HG03521 (cell line): ENCODE results near the gene SLC10A7.

ENCODE experiments used
- ATAC-seq: cut with Tn5 transposase; IDR thresholded peaks from one replicate; pipeline ENCODE4 v1.9.1; 2021; ENCODE audit warnings: mild to moderate bottlenecking, moderate library complexity; ENCODE audit not compliant: unreplicated experiment

Gene SLC10A7, protein sequence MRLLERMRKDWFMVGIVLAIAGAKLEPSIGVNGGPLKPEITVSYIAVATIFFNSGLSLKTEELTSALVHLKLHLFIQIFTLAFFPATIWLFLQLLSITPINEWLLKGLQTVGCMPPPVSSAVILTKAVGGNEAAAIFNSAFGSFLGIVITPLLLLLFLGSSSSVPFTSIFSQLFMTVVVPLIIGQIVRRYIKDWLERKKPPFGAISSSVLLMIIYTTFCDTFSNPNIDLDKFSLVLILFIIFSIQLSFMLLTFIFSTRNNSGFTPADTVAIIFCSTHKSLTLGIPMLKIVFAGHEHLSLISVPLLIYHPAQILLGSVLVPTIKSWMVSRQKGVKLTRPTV

DNA sequence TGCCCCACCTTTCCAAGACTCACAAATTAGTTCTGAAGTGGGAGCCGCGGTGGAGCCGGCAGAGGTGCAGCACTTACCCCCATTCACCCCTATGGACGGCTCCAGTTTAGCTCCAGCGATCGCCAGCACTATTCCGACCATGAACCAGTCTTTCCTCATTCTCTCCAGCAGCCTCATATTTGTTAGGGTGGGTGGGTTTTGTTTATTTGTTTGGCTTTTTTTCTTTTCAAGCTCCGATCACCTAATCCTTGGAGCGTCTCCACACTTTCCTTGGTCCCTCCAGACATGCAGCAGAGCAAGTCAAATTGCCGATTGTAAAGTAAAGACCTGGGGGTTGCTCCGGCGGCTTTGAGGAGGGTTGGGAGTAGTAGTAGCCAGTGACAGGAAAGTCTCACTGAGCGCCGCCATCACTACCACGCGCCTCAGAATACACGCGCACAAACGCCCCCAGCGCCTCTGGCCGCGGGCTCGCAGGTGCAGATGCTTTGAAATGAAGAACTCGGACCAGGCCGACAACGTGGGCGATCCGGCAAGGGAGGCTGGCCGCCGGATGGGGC, at the start of gene SLC10A7:
SLC10A7 (minus strand) TSS at position 400 of the 557 bp plus-strand sequence; CDS start at position 177, 223 bp downstream.
- peak; percentile 84 for ATAC-seq

DNA sequence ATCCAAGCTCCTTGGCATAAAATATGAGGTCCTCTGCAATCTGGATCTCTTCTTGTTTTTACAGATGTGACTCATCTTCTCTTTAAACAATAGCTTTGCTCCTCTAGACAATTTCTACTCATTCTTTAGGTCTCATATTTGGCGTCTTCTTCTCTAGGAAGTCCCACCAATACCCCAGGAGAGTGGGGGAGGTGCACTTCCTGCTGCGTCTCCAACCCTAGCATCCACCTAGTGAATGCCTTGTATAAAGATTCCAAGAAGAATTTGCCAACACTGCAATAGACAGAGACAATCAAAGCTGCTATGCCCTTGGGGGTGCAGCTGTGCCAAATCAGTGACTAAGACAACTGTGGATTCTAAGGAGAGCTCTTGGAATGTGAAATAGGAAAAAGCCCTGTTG, 45.7 kb upstream of the SLC10A7 start:
- ATAC-seq, result no peak

DNA sequence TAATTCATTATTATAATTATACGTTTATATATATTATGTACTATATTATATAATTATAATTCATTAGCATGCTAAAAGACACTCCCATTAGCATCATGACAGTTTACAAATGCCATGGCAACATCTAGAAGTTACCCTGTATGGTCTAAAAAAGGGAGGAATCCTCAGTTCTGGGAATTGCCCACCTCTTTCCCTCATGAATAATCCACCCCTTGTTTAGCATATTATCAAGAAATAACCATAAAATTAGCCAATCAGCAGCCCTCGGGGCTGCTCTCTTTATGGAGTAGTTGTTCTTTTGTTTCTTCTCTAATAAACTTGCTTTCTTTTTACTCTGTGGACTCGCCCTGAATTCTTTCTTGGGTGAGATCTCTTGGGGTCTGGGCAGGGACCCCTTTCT, 42.8 kb upstream of the SLC10A7 start:
- ATAC-seq, result no peak

DNA sequence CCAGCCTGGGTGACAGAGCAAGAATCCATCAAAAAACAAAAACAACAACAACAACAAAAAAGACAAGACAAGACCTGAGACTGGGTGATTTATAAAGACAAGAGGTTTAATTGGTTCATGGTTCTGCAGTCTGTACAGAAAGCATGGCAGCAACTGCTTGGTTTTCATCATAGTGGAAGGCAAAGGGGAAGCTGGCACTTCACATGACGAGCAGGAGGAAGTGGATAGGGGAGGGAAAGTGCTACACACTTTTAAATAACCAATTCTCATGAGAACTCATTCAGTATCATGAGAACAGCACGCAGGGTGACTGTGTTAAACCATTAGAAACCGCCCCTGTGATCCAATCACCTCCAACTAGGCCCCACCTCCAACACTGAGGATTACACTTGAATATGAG, 28.4 kb upstream of the SLC10A7 start:
- ATAC-seq, result no peak

DNA sequence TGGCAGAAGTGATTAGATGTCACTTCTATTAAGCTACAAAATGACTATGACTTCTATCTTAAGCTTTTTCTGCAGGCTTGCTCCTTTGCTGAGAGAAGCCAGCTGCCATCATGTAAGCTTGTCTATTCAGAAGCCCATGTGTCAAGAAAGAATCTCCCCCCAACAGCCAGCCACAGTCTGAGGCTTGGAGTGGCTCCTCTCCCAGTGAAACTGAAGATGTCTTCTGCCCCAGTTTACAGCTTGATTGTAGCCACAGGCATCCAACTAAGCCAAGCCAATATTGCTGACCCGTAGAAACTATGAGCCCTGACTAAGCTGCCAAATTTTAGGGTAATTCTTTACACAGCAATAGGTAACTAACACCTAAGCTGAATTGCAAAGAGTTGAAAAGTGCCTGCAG, 26.7 kb upstream of the SLC10A7 start:
- no peak for ATAC-seq

DNA sequence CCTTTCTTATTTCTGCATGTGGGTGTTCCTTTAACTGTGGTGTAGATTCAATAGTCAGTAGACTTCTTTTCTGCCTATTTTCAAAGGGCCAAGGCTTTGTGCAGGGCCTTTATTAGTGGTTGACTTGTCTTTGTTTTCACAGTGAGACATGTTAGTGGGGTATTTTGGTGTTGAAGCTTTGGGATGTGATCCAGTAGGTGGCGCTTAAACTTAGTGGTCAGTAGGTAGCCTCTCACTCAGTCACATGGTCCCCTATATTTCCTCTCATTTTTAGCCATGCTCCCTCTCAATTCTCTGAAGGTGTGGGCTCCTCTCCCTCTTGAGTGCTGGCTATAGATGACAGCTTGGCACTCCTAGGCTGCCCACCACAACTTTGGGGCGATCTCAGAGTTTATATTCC, 23.4 kb upstream of the SLC10A7 start:
- ATAC-seq, result no peak

DNA sequence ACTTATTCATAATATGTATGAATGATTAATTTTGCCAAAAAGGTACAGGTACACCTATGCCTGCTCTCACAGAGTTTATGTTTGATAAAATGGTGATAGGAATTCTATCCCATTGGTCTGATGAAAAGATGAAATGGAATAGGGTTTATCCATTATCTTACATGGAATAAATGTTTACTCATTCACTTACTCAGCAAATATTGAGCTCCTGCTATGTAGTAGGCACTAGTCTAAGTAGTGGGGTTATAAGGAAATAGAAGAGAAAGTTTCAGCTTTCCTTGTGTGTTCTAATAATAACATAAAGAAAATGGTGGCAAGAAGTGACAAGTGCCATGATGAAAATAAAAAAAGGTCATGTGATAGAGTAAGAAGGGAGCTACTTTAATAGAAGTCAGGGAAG, 12.4 kb upstream of the SLC10A7 start:
- no peak for ATAC-seq

DNA sequence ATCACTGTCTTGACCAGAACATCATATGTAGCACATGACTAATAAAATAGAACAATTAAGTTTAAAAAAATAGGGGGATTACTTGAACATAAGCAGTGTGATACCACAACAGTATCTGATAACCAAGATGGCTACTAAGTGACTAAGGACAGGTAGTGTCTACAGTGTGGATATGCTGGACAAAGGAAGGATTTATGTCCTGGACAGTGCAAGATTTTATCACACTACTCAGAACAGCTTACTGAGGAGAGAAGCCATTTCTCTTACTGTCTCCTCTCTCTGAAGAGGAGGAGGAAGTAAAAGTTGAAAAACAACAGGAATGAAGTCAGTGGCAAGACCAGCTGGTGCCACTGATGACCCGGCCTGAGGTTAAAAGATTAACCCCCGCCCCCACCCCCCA, 4.0 kb upstream of the SLC10A7 start:
- no peak for ATAC-seq

DNA sequence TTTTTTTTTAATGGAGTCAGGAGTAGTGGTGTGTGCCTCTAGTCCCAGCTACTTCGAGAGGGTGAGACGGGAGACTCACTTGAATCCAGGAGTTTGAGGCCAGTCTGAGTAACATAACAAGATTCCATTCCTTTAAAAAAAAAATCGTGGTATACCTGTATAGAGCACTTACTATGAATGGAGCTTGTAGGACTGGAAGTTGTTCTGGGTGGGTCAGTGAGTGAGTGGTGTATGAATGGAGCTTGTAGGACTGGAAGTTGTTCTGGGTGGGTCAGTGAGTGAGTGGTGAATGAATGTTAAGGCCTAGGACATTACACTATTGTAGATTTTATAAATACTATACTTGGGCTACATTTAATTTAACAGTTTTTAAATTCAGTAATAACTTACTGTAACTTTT, 2.9 kb upstream of the SLC10A7 start:
- no peak for ATAC-seq

DNA sequence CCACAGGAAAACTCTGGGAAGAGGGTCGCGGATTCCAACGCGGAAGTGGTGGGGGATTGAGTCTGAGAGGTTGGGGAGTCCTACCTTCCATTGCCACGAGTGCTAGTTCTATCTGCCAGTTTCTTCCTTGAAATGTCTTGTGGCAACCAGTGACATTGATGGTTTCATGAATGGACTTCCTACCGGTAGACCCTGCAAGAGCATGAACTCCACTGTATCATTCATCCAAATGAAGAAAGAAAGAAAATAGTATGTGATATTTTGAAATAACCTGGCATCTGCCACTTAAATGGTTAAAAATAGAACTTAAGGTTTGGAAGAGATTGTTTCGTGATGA, 1.1 kb upstream of the SLC10A7 start:
- ATAC-seq, result peak; percentile 9

DNA sequence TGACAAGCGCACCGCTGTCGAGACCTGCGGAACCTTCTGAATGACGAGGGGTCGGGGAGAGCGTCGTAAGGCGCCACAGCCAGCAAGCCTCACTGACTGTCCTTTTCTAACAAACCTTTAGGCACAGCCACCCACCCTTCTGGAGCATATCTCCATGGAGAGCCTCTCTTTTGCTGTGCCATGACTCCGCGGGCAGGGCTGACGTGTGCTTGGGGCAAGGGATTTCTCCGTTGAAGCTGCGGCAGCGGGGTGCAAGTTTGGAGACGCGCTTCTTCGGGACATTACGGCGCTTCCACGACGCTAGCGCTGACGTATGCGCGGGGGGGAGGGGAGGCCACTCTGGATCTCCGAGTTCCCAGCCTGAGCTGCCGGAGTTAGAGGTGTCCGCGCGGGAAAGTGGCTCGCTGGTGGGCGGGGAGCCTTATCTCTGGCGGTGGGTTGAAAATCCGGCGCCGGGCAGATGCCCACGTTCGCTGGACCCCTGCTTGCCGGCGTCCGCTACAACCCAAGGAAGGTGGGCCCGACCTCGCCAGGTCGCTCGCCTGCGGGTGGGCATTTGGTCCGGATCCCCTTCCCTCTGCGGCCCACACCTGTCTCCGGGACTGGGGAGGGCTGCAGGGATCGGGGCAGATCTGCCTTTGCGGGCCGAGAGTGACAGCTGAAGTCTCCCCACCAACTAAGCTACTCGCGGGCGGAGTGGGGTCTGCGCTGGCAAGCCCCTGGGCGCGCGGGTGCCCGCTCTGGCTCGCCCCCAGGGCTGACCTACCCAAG, 543 bp upstream of the SLC10A7 start:
- peak; percentile 75 for ATAC-seq

DNA sequence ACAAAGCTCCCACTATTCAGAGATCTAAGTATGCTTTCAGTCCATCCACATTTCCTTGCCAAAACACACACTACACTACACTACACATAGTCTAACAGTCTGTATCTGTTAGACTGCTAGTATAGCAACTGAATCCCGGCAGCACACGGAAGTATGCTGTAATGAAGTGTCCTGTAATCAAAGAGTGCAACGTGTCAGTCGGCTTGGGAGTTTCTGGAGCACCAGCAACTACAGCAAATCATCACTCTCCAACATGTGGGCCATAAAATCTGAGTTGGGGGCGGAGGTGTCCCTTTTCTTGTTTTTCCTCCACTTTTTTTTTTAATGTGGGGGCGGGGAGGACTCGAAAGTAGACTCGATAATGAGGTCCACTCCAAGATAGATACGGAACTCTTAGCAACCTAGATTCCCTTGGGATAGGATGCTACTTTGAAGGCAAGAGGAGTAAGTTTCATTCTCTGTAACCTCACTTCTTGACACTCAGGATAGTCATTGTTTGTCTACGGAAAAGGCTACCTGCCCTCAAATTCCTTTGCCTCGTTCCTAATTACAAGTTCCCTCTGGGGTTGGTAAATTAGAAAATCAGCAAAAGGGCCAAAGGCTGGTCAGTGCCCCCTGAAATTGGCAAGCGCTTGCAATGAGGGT, 722 bp downstream of the SLC10A7 start:
- ATAC-seq, result peak; percentile 33

DNA sequence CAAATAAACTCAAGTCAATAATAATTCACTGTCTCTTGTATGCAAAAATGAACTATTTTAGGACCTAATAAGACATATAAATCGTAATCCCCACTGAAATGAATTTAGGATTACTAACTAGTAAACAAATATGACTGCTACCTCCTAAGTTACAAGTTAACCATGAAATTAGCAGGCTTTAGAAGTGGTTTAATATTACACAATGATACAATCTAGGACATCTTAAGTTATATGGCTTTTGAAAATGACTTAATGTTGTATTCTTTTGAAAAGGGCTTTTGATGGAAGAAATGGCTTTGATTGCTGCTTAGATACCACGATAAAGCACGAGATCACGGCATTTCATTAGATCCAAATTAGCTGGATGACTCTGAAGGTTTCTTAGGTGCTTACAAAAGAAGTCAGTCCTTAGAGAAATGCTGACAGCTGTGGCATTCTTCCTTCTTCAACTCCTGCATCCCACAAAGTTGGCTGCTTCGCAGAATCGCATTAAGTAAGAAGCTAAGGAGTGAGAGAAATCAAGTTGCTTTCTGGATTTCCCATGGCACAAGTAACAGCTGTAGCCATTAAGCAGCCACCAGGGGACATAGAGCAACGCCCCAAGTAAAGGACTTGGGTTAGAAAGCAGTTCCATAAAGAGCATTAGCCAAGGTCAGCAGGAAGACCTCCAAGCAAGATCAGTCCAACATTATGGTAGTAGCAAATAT, 6.9 kb downstream of the SLC10A7 start:
- ATAC-seq, result no peak

DNA sequence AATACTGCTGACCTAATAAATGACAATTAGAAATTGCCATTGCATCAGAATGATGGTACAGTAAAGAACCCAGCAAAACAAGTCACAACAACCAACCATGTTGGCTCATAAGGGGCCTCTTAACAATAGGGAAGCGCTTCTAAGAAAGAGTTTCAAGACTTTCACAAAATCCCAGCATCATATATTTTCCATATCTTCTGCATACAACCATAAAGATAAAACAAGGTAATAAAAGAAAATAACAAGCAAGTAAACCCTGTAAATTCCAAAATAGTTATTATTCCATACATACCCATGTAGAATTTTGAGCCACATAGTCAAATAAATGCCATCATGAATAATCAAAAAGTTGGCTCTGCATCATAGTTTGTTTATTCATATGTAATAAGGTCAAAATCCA, 8.2 kb downstream of the SLC10A7 start:
- ATAC-seq, result no peak

DNA sequence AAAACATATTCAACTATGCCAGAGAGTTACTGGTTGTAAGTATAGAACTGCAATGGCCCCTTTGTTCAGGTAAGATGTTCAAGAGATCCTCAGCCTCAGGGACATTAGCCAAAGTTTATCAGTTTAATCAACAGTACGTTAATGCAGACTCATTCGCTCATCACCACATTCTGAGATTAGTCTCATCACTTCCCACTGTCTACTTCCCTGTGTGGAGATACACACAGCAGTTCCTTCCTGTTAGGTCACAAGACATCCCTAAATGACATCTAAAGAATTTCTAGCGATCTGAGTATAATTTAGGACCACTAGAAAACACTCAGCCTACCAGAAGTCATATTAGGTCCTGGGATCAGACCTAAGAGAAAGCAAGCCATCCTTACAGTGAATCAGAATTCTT, 10.4 kb downstream of the SLC10A7 start:
- ATAC-seq, result no peak

DNA sequence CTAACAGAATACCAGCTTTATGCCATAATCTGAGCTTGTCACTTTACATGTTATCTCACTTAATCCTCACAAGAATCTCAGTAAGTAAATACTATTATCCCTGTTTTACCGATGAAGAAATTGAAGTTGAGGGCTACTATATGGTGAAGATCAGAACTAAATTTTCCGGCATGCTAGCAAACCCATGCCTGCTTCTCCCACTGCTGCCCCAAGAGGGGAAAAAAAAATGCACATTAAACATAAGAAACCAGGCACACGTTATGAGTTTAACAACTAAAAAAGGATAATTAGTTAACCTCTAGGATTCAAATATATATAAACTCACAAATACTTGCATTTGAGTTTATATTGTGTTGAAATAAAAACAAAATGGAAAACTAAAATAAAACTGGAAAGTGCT, 10.8 kb downstream of the SLC10A7 start:
- ATAC-seq, result no peak

DNA sequence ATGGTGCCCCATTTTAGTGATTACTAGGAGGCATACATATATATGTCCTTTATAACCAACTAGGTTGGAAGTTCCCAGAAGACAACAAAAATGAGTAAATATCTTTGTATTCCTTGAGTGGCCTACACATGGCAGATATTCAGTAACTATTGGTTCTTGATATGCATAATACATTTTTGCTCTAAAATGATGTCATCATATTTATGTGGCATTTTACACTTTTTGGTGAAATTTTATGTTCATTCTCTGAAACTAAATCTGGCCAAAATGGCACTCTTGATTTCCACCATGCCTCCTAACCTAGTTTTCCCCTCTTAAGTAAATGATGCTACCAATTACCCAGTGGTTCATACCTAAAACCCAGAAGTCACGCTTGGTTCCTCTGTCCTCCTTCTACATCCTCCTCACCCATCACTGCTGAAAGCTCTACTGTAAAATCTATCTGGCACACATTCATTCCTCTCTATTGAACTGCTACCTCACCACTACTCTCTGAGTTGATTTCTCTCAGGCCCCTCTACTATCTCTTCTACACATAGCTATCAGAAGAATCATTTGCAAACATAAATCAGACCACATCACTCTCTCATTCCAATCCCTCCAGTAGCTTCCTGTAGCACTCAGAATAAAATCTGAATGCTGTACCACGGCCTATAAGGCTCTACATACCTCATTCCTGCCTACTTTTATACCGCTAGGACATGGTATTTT, 13.4 kb downstream of the SLC10A7 start:
- no peak for ATAC-seq

DNA sequence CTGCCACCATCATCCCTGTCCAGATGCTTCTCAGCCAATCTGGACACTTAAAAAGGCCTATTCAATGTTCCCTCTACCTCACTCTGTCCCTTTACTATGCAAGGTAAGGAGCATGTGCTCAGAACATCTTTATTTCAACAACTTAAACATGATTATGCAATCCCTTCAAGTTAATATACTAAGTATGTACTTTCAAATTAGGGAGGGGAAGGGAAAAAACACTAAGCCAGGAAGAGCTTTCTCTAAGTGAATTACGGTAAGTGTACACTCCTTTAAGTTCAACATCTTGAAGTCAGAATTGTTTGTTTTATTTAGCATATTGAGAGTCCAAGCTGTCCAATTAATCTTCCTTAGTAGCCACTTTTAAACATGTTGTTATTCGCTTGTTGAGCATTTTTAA, 14.1 kb downstream of the SLC10A7 start:
- ATAC-seq, result no peak

DNA sequence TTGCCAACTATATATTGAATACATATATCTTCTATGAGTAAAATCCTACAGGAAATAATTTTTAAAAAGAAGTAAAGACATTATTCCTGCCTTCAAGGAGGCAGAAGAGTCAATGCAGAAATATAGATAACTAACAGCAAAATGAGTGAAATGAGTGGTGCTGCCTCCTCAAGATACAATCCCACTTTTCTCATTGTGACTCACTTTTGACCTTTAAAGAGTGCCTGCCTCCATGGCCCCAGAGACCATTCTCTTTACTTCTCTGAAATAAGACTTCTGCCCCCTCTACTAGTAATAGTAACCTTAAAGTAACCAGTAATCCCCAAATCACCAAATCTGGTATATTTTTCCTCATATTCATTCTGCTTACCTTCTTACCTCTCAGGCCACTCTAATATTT, 15.5 kb downstream of the SLC10A7 start:
- no peak for ATAC-seq

DNA sequence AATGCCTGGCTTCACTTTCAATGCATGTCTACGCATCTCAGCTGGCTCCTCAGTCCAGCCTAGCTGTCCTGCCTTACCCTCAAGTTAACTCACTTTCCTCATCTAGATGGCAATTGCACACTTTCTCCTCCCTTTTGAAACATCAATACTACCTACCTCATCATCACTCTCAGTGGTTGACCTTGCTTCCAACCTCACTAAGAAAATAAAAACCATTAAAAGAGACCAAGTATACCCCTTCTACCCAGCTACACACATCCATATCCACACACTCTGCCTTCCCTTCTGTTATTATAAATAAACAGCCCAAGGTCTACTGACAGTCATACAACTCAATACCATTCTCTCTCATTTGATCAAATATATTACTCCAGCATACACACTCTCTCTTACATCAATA, 21.5 kb downstream of the SLC10A7 start:
- ATAC-seq, result no peak

DNA sequence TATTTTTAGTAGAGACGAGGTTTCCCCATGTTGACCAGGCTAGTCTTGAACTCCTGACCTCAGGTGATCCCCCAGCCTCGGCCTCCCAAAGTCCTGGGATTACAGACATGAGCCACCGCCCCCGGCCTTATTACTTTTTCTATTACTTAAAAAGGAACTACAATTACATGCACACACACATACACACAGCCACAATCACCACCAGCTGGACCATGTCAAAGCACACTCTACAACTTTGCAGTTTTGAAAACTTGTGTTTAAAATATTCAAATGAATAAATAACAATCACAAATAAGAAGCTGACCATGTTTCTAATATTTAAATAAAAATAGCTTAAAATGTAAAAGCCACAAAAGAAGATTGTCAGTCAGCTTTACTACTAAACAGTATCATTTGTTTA, 23.4 kb downstream of the SLC10A7 start:
- ATAC-seq, result no peak
